GM08714 (cell line): ENCODE data around the gene MACF1.

ENCODE experiments used
- H3K4me3 ChIP-seq: fragments of 200-500 bp; sonication (Bioruptor generic); 2 replicates; pipeline ENCODE4 v1.5.1; 2014; ENCODE audit warnings: mild to moderate bottlenecking, low read length, inconsistent platforms
- ZNF274 ChIP-seq: IDR thresholded peaks from 2 replicates; pipeline ENCODE4 v1.6.1; 2012; ENCODE audit warnings: mild to moderate bottlenecking, low read depth, low read length

The MACF1 gene

DNA sequence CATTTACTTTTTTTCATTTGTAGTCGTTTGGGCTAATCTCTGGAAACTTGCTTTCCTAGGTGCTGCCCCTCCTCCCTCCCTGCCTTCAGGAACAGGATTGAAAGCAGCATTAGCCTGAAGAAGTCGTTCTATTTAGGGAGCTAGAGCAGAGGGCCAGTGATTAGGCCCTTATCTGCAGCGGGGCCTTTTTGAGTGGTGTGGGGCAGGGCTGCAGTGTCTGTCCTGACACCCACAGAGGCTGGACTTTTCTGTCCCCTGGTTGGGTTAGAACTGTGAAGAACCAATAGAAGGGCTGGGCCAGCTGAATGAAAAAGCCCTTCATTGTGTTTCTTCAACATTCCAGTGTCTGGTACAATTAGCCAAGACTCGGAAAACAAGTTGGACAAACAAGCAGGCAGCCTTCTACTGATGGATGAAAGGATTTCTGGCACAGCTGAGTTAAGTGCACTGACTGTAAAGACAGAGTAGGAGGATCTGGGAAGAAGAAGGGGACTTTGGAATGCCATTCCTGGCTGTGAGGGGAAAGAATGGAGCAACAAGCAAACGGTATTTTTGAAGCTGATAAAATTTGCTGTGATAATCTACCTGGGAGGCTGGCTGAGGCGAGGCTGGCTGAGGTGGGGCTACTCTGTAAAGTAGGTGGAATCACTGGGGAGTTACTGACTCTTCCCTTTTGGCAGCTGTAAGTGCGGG, 9.7 kb downstream of the MACF1 start:
- no peak overlapping the region for H3K4me3 ChIP-seq
- no peak for TF ChIP-seq ZNF274

DNA sequence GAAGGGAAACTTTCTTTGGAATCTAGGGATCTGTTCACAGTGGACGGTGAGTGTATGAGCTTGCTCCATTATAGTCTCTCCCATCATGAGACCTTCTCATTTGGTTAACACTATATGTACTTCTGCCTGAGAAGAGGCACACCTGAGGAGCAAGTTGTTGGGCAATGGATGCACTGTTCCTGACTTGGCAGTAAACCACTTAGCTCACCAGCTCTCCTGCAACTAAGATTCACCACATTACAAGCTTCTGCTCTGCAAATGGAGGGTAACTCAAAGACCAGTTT, 10.2 kb downstream of the MACF1 start:
- no peak for TF ChIP-seq ZNF274
- H3K4me3 ChIP-seq = peak overlapping the region; percentile 73; the same call in 1 of the 2 replicates

DNA sequence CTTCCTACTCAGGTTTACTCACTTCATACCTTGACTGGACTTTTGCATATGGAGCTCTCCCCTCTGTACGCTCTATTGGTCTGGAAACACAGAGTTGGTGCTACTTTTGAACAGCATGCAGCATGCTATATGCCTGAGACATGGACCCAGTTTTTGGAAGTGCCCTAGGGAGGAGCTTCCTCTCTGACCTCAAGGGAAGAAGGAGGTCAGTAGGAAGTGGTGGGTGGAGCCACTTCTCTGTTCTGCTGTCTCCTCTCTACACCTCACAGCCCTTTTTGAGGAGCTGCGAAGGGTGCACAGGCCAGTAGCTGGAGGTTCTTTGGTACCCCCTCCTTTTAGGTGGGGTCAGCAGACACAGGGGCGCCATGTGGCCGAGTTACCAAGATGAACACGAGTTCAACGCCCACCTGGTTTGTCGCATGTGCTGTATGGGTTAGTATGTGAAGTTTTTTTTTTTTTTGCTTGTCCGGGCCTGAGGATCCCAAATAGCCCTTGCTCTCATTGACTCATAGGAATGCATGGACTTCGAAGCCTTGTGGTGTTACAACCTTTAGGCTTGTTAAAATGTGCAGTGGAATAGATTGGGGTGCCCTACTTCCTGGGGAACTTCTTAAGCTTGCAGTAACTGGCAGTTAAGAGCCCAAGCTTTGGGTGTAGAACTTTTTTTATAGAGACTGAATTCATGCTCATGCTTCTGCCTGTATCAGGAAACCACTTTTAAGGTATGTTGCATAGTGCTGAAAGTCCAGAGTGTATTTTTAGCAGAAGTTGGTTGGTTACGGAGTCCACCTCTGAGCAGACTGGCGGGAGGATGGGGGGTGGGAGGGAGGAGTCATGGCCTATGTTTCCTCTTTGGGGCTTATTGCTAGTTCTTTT, 10.7 kb downstream of the MACF1 start:
- peak overlapping the region; percentile 73 for H3K4me3 ChIP-seq
- no peak for TF ChIP-seq ZNF274

DNA sequence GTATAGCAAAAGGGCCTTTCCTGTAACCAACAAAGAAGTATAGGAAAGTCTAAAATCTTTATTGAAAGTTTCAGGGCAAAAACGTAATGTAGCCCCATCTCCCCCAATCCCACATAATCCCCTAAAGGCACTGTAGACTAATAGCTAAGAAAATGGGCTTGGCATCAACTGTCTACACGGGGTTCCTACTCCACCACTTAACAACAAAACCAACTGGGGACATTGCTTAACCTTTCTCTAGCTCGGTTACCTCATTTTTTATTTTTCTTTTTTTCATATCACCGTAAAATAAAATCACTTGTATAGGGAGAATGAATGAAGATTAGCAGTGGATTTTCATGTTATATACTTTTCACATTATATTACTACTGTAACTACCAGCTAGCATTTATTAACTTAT, 12.3 kb downstream of the MACF1 start:
- H3K4me3 ChIP-seq = peak overlapping the region; percentile 73; the same call in 1 of the 2 replicates
- no peak for TF ChIP-seq ZNF274

DNA sequence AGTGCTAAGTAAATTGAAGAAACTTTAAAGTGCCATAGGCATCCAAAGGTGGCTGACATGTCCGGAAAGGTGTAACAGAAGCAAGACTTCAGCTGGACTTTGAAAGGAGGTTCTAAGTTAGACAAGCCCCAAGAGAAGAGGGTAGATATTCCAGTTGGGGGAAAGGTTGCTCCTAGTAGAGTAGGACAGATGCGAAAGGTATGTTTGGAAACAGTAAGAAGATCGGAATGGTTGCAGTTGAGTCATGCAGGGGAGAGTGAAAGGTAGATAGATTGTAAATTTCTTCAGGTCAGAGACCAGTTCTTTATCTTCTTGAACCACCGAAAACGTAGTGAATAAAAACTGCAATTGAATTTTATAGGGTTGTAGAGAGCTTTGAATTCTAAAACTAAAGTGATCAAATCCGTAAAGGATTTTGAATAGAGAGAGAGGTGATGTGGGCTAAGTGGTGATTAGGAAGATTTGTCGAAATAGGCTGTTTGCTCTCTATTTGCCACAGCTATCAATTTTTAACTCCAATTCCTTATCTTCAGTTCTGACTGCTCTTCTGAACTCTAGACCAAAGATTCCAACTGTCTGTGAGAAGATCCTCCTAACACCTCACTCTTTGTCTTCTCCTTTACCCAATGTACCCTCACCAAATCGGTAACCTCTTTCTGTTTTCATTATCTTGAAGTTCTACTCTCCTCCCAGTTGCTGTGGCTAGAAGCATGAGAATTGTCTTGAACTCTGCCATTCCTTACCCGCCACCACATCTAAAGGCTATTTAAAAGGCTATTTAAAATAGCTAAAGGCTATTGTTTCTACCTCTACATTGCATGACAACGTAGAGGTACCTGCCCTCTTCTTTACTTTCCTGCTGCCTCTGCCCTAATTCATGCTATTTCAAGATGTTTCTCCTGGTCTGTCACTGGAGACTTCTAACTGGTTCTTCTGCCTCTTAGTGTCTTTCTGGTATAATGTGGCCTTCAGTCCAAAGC, 16.7 kb downstream of the MACF1 start:
- H3K4me3 ChIP-seq = no peak overlapping the region
- no peak for TF ChIP-seq ZNF274

DNA sequence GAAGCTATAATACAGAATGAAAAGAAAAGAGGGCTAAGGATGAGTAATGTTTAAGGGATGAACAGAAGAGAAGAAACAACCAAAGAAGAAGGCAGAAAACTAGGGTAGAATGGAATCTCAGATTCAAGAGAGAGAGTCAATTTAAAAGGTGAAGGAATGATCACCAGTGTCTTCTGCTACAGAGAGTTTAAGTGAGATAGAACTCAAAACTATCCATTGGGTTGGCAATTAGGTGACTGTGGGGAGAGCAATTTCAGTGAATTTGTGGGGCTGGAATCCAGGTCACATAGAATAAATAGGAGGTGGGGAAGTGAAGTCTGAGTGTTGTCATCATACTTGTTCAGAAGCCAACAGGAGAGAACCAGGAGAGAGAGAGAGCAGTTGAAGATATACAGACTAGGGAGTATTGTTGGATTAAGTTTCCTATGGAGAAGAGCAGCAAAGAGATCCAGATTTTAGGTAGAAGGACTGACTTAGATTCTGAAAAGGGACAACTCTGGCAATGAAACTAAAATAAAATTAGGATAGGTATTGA, 19.9 kb downstream of the MACF1 start:
- TF ChIP-seq ZNF274 = no peak

DNA sequence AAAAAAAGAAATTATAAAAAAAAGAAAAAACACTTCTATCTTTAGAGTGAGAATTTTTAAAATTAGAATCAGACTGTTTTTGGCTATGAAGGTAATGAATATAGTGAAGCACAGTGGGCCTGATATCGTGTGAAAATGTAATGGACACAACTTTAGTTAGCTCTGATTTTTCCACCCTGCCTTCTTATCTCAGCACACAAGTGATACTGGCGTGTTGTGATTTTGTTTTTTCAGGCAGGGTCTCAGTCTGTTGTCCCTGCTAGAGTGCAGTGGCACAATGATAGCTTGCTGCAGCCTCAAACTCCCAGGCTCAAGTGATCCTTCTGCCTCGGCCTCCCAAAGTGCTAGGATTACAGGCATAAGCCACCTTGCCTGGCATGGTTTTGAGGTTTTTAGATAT, 22.3 kb downstream of the MACF1 start:
- H3K4me3 ChIP-seq = no peak overlapping the region
- TF ChIP-seq ZNF274 = no peak

More for the DNA sequence above, 19.9 kb downstream of the MACF1 start:
- no peak overlapping the region for H3K4me3 ChIP-seq

DNA sequence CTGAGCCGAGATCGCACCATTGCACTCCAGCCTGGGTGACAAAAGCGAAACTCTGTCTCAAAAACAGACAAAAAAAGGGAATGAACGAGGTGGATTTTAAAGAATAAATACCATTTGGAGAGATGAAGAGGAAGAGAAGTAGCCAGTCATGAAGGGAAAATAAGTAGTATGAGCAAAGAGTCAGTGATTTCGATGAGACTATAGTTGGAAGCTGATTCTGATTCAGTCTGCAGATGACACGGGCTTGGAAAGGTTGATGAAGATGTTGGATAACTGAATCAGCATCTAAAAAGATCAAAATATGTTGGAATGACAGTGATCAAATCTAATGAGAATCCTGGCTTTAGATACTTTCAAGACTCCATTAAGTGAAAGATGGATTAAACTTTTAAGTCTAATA, 23.8 kb downstream of the MACF1 start:
- no peak for TF ChIP-seq ZNF274
- no peak overlapping the region for H3K4me3 ChIP-seq

DNA sequence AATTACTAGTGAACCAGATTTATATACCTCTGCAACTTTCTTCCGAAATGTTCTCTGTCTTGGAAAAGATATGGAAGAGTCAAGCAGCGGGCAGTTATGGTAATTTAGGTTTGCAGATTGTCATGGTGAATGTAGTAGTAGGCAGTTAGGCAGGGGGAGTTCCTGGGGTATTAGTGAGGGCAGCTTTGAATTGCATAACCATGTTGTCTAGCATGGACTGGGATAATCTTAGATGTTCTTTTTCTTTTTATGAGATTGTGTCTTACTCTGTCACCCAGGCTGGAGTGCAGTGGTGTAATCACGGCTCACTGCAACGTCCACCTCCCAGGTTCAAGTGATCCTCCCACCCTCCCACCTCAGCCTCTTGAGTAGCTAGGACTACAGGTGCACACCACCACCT, 25.0 kb downstream of the MACF1 start:
- no peak overlapping the region for H3K4me3 ChIP-seq
- no peak for TF ChIP-seq ZNF274

DNA sequence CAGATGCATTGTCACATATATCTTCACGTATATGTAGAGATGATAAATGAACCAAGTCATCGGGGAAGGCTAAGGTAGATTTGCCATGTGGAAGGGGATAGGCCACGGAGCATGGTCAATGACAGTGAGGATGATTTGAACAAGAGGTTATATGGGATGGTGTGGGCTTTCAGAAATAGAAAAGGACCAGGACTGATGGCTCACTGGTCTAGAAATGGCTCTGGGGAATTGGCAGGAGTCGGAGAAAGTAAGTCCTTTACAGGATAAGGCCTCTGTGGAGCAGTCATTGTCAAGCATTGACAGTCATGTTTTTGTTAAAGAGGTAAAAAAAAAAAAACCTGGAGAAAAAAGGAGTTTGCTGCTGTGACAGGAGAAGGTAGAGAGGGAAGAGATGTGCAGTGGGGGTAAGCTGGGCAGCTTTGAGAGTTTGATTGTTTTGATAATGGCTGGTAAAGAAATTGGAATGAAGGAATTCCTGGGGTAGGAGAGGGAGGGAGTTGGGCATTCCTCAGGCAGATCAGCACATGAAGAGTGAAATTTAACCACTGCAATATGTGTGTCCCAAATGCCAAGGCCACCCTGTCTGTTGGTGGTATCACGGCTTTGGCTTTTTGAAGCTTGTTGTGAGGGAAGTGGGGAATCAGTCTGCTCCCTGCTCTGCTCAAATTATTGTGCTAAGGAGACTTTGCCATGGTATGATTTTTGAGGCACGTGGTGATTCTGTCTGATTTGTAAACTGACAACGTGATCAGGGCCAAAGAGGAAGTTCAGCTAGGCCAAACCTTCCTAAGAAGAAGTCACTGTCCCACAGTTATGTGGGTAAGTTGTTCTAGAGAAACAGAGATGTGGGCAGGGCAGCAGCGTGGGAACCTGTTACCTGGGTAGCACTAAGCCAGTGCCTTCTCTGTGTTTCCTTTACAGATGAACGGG, 26.0 kb downstream of the MACF1 start:
- TF ChIP-seq ZNF274 = no peak
- H3K4me3 ChIP-seq = no peak overlapping the region; the same call in 1 of the 2 replicates

DNA sequence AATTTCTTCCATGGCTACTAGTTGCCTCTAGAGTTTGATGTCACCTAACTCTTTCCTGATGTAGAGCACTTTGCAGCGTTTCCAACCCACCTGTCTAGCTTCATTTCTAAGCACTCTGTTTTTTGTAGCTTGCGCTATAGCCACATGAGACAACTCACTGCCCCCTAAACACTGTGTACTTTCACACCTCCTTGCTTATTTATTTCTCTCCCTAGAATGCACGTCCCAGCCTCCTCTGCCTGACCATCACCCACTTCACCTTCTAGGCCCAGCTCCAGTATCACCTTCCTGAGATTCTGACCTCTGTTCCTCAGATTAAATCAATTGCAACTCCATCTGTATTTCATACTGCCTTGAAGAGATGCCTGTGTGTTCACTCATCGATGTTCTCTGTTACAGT, 32.5 kb downstream of the MACF1 start:
- TF ChIP-seq ZNF274 = no peak
- H3K4me3 ChIP-seq = no peak overlapping the region

DNA sequence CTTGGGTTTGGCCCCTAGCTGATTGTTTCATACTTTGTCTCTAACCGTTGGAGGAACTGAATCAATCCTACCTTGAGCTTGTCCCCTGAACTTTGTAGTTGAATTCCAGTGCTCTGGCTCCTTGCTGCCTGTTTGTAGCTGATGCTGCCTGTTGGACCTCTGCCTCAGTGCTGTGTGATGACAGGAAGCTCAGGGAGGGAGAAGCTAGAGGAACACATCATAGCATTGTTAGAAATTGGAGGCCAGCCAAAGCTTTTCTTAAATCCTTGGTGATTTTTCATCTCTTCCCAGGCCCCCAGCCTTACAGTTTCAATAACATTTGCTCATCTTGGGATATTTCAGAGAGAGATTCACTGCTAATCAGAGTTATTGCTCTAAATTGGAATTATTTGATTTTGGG, 34.0 kb downstream of the MACF1 start:
- H3K4me3 ChIP-seq = no peak overlapping the region
- TF ChIP-seq ZNF274 = no peak

DNA sequence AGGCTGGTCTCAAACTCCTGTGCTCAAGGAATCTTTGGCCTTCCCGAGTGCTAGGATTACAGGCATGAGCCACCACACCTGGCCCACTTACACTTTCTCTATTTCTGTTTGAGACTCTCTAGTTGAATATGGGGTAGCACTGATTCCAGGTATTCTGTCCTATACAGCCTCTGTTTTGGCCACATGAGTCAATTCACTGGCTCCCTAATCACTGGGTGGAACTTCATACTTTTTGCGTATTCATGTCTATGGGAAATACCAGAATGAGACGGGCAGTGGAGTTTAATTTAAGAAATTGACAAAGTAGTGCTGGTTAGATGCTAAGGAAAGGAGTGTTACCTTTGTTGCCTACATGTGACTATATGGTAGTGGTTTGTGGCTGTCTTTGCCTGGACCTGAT, 35.5 kb downstream of the MACF1 start:
- TF ChIP-seq ZNF274 = no peak
- H3K4me3 ChIP-seq = no peak overlapping the region

DNA sequence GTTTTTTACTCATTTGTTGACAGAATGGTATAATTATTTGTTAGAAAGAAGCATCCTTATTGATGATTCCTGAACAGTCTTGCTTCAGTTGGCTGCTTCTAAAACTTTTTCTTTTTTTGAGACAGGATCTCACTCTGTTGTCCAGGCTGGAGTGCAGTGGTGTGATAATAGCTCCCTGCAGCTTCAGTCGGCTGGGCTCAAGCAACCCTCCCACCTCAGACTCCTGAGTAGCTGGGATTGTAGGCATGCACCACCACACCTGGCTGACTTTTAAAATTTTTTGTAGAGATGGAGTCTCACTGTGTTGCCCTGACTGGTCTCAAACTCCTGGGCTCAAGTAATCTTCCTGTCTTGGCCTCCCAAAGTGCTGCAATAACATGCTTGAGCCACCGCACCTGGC, 38.8 kb downstream of the MACF1 start:
- no peak overlapping the region for H3K4me3 ChIP-seq
- no peak for TF ChIP-seq ZNF274
